ENCODE results near the gene PRAMEF1.
"Not testable (repeated sequence)": the region's sequence is repeated elsewhere in the genome, so short reads cannot be mapped to it uniquely, and the experiment has no call there.

DNA sequence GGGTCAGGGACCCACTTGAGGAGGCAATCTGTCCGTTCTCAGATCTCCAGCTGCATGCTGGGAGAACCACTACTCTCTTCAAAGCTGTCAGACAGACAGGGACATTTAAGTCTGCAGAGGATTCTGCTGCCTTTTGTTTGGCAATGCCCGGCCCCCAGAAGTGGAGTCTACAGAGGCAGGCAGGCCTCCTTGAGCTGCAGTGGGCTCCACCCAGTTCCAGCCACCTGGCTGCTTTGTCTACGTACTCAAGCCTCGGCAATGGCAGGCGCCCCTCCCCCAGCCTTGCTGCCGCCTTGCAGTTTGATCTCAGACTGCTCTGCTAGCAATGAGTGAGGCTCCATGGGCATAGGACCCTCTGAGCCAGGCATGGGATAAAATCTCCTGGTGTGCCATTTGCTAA, 27.9 kb downstream of the PRAMEF1 start:
- TF ChIP-seq ATF1 (CRISPR knock-in tag; IDR thresholded peaks at IDR 0.05): not testable (repeated sequence)
- TF ChIP-seq, protein P1, sequence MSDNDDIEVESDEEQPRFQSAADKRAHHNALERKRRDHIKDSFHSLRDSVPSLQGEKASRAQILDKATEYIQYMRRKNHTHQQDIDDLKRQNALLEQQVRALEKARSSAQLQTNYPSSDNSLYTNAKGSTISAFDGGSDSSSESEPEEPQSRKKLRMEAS (CRISPR knock-in tag; IDR thresholded peaks at IDR 0.05): not testable (repeated sequence)
- TF ChIP-seq, protein P2, sequence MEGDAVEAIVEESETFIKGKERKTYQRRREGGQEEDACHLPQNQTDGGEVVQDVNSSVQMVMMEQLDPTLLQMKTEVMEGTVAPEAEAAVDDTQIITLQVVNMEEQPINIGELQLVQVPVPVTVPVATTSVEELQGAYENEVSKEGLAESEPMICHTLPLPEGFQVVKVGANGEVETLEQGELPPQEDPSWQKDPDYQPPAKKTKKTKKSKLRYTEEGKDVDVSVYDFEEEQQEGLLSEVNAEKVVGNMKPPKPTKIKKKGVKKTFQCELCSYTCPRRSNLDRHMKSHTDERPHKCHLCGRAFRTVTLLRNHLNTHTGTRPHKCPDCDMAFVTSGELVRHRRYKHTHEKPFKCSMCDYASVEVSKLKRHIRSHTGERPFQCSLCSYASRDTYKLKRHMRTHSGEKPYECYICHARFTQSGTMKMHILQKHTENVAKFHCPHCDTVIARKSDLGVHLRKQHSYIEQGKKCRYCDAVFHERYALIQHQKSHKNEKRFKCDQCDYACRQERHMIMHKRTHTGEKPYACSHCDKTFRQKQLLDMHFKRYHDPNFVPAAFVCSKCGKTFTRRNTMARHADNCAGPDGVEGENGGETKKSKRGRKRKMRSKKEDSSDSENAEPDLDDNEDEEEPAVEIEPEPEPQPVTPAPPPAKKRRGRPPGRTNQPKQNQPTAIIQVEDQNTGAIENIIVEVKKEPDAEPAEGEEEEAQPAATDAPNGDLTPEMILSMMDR (IDR thresholded peaks at IDR 0.05): not testable (repeated sequence)
- TF ChIP-seq, protein P3, sequence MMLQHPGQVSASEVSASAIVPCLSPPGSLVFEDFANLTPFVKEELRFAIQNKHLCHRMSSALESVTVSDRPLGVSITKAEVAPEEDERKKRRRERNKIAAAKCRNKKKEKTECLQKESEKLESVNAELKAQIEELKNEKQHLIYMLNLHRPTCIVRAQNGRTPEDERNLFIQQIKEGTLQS (CRISPR knock-in tag; conservative IDR thresholded peaks at IDR 0.05): not testable (repeated sequence)
- TF ChIP-seq, protein P4, sequence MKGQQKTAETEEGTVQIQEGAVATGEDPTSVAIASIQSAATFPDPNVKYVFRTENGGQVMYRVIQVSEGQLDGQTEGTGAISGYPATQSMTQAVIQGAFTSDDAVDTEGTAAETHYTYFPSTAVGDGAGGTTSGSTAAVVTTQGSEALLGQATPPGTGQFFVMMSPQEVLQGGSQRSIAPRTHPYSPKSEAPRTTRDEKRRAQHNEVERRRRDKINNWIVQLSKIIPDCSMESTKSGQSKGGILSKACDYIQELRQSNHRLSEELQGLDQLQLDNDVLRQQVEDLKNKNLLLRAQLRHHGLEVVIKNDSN (CRISPR knock-in tag; IDR thresholded peaks at IDR 0.05): not testable (repeated sequence)

All from WTC11 (cell line).